Mesendoderm (in vitro differentiated cells): ENCODE results near the gene ALOX15.
A peak's percentile ranks its signal among the peaks of the same experiment; 100 is the strongest.

Experiments used
- DNase-seq: peaks from one replicate; pipeline ENCODE4 v3.0.0; 2013
- H2AK5ac ChIP-seq: 2 replicates; pipeline ENCODE4 v1.6.1; 2013; ENCODE audit warnings: low read length, inconsistent platforms
- H2BK120ac ChIP-seq: 2 replicates; pipeline ENCODE4 v1.6.1; 2013; ENCODE audit warnings: low read depth, mild to moderate bottlenecking, low read length, moderate library complexity, mixed read lengths
- H2BK15ac ChIP-seq: replicated peaks from 2 replicates; pipeline ENCODE4 v1.6.1; 2013; ENCODE audit warnings: low read depth, mild to moderate bottlenecking, moderate library complexity
- H2BK5ac ChIP-seq: 2 replicates; pipeline ENCODE4 v1.6.1; 2013; ENCODE audit warnings: low read length, inconsistent platforms
- H3K18ac ChIP-seq: 2 replicates; pipeline ENCODE4 v1.6.1; 2013; ENCODE audit warnings: mild to moderate bottlenecking, low read length, mixed read lengths
- H3K23ac ChIP-seq: one replicate; pipeline ENCODE4 v1.6.1; 2013; ENCODE audit warnings: low read length
- H3K27ac ChIP-seq: 2 replicates; pipeline ENCODE4 v1.5.1; 2013; ENCODE audit warnings: low read depth, mild to moderate bottlenecking, inconsistent platforms, low read length, moderate library complexity
- H3K27me3 ChIP-seq: 2 replicates; pipeline ENCODE4 v1.6.1; 2013; ENCODE audit warnings: low read length, control low read depth, mild to moderate bottlenecking, inconsistent platforms; ENCODE audit not compliant: insufficient read depth, poor library complexity
- H3K36me3 ChIP-seq: 2 replicates; pipeline ENCODE4 v1.6.1; 2013; ENCODE audit warnings: low read length, inconsistent platforms; ENCODE audit not compliant: control insufficient read depth, insufficient read depth
- H3K4ac ChIP-seq: one replicate; pipeline ENCODE4 v1.6.1; 2013; ENCODE audit warnings: low read depth, mild to moderate bottlenecking, low read length, moderate library complexity
- H3K4me1 ChIP-seq: 2 replicates; pipeline ENCODE4 v1.6.1; 2013; ENCODE audit warnings: low read depth, low read length, inconsistent platforms; ENCODE audit not compliant: control insufficient read depth
- H3K4me2 ChIP-seq: 2 replicates; pipeline ENCODE4 v1.6.1; 2013; ENCODE audit warnings: low read length
- H3K4me3 ChIP-seq: 2 replicates; pipeline ENCODE4 v1.5.1; 2013; ENCODE audit warnings: mild to moderate bottlenecking, low read length
- H3K56ac ChIP-seq: one replicate; pipeline ENCODE4 v1.6.1; 2013; ENCODE audit warnings: low read length
- H3K79me1 ChIP-seq: 2 replicates; pipeline ENCODE4 v1.6.1; 2013; ENCODE audit warnings: low read length, inconsistent platforms
- H3K79me2 ChIP-seq: 2 replicates; pipeline ENCODE4 v1.6.1; 2013; ENCODE audit warnings: mild to moderate bottlenecking, low read length; ENCODE audit not compliant: control insufficient read depth, insufficient read depth
- H3K9ac ChIP-seq: 2 replicates; pipeline ENCODE4 v1.6.1; 2013; ENCODE audit warnings: low read length, inconsistent platforms
- H4K5ac ChIP-seq: one replicate; pipeline ENCODE4 v1.6.1; 2013; ENCODE audit warnings: low read length
- H4K8ac ChIP-seq: one replicate; pipeline ENCODE4 v1.6.1; 2013; ENCODE audit warnings: low read depth, mild to moderate bottlenecking, control low read depth, low read length, moderate library complexity
- WGBS: extraction: QIAGEN DNeasy Blood & Tissue Kit; methylation state at CpG from one replicate; pipeline ENCODE4 v1.1.7; 2013; ENCODE audit warnings: low lambda C conversion rate, missing lambda C conversion rate; ENCODE audit not compliant: insufficient coverage; ENCODE audit errors: extremely low coverage; 5-methylcytosine and 5-hydroxymethylcytosine counted together

Gene ALOX15

DNA sequence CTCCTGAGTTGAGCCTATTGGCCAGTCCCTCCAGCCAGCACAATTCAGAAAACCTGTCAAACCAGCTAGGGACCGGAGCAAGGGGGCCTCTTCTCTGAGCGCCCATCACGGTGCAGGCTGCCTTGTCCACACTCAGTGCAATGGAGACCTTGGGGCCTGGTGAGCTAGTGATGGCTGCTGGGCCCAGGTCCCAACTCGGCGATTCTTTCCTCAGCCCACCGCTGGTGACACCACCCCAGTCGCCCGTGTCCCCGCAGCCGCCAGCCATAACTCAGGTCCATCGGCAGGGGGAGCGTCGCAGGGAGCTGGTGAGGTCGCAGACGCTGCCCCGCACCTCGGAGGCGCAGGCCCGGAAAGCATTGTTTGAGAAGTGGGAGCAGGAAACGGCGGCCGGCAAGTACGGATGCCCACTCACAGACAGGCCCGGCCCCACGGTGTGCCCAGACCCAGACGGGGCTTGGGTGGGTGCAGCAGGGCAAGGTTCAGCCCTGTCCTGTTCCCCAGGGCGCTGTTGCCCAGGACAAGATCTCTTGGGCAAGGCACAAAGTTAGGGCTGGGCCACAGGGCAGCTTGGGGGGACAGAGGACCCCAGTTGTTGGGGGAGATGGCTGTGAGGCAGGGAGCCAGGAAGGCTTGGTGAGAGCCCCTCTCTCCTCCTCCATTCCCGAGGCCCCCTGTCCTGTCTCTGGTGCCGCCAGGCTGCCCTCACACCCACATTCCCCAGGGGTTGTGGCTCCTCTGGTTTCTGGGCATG lies 46.4 kb downstream of the ALOX15 start:
- DNase-seq, result peak; percentile 78
- no peak overlapping the region for H3K4me3 ChIP-seq
- peaks cover 3% of the 10 kb centered on the region for H3K4me1 ChIP-seq
- no peaks in the 10 kb centered on the region for H3K27me3 ChIP-seq
- H3K56ac ChIP-seq, result peak overlapping the region; percentile 79
- no peak overlapping the region for H2AK5ac ChIP-seq
- H3K4me2 ChIP-seq, result no peak overlapping the region
- no peak overlapping the region for H2BK120ac ChIP-seq
- H3K4ac ChIP-seq, result no peak overlapping the region
- H3K18ac ChIP-seq, result no peak overlapping the region
- H2BK5ac ChIP-seq, result no peak overlapping the region
- no peaks in the 10 kb centered on the region for H3K36me3 ChIP-seq
- no CpG with 5 or more reads among the region's 29 CpGs for WGBS
- H3K79me1 ChIP-seq, result no peaks in the 10 kb centered on the region
- H3K79me2 ChIP-seq, result no peaks in the 10 kb centered on the region
- peak overlapping the region; percentile 50 for H3K9ac ChIP-seq
- H2BK15ac ChIP-seq, result no peak overlapping the region
- no peak overlapping the region for H3K27ac ChIP-seq
- no peak overlapping the region for H4K8ac ChIP-seq
- no peak overlapping the region for H3K23ac ChIP-seq
- H4K5ac ChIP-seq, result no peak overlapping the region

DNA sequence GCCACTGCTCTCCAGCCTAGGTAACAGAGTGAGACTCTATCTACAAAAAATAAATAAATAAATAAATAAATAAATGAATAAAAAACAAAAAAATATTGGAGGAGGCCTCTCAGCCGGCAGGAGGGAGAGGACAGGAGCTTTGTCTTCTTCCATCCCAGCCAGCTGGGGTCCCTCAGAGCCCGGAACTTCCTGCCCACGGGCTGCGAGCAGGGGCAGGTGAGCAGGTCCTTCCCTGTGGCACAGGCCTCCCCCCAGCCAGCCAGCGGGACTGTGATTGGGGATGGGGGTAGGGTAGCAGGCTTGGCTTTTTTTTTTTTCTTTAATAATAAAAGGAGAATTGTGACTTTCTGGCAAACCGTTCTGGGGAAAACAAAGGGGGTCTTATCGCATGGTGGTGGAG lies 47.1 kb downstream of the ALOX15 start:
- Histone ChIP-seq H3K27ac (no peak overlapping the region), H3K79me1 (no peaks in the 10 kb centered on the region), H3K4me3 (no peak overlapping the region), H2BK15ac (no peak overlapping the region), H3K9ac (no peak overlapping the region), H3K36me3 (no peaks in the 10 kb centered on the region), H3K4ac (no peak overlapping the region), H2AK5ac (no peak overlapping the region), H3K18ac (no peak overlapping the region), H2BK5ac (no peak overlapping the region), H3K4me1 (peaks cover 2% of the 10 kb centered on the region), H3K4me2 (no peak overlapping the region), H3K27me3 (no peaks in the 10 kb centered on the region), H3K56ac (peak overlapping the region; percentile 37), H4K5ac (no peak overlapping the region), H3K79me2 (no peaks in the 10 kb centered on the region), H2BK120ac (no peak overlapping the region), H3K23ac (no peak overlapping the region), H4K8ac (no peak overlapping the region)
- no peak for DNase-seq
- WGBS, result no CpG with 5 or more reads among the region's 7 CpGs

DNA sequence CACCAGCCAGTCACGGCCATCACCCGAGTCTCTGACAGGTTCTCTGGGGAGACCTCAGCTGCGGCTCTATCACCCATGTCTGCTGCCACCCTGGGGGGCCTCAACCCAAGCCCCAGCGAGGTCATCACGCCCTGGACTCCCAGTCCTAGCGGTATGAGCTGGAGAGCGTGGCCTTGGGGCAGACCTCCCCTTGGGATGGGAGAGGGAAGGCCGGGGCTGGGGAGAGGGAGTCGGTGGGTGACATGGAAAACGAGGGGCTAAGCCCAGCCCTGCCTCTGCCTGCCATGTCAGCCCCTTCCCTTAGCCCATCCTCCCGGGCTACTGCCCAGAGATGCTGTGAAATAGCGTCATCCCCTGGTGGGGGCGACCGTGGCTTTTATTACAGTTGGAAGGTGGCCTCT lies 48.5 kb downstream of the ALOX15 start:
- H3K4me1 ChIP-seq, result peaks cover 2% of the 10 kb centered on the region
- no peak for DNase-seq
- H2BK15ac ChIP-seq, result no peak overlapping the region
- no peak overlapping the region for H3K4me2 ChIP-seq
- H3K4me3 ChIP-seq, result no peak overlapping the region
- no peak overlapping the region for H3K4ac ChIP-seq
- no peaks in the 10 kb centered on the region for H3K79me1 ChIP-seq
- no peak overlapping the region for H3K56ac ChIP-seq
- no peak overlapping the region for H3K27ac ChIP-seq
- no peak overlapping the region for H2BK120ac ChIP-seq
- H4K8ac ChIP-seq, result no peak overlapping the region
- no peaks in the 10 kb centered on the region for H3K79me2 ChIP-seq
- H2BK5ac ChIP-seq, result no peak overlapping the region
- H2AK5ac ChIP-seq, result no peak overlapping the region
- H3K9ac ChIP-seq, result no peak overlapping the region
- H3K36me3 ChIP-seq, result no peaks in the 10 kb centered on the region
- no CpG with 5 or more reads among the region's 14 CpGs for WGBS
- H3K23ac ChIP-seq, result no peak overlapping the region
- no peak overlapping the region for H3K18ac ChIP-seq
- no peaks in the 10 kb centered on the region for H3K27me3 ChIP-seq
- H4K5ac ChIP-seq, result no peak overlapping the region

DNA sequence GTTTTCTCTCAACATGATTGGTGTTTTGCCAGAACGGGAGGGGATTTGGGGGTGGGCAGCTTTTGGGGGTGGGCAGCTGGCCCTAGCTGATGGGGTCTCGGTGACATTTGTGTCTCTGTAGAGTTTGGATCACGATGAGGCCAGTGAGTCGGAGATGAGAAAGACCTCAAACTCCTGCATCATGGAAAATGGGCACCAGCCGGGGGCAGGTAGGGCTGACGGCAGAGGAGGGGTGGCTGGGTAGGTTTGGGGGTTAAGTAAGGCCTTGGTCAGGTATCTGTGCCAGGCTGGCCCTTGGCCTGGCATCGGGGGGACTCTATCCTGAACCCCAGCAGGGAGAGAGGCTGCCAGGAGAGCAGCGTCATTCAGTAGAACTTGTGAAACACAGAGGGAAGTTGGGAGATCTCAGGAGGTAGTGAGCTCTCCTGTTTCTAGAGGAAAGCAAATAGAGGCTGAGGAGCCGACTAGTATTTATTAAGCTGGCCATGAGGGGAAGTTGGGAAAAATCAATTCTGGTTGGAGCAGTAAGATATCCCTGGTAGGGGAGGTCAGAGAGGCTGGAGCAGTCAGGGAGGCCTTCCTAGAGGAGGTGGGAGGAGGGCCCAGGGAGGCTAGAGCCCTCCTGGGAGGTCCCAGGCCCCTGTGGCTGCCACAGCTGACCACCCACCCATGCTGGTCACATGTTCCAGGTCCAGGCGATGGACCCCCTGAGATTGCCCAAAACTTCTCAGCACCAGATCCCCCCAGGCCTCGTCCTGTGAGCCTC lies 49.1 kb downstream of the ALOX15 start:
- H3K27me3 ChIP-seq, result no peaks in the 10 kb centered on the region
- H2AK5ac ChIP-seq, result no peak overlapping the region
- H3K79me1 ChIP-seq, result no peaks in the 10 kb centered on the region
- no peak overlapping the region for H2BK120ac ChIP-seq
- H2BK5ac ChIP-seq, result no peak overlapping the region
- no peak overlapping the region for H4K8ac ChIP-seq
- H3K56ac ChIP-seq, result no peak overlapping the region
- H3K23ac ChIP-seq, result no peak overlapping the region
- H3K79me2 ChIP-seq, result no peaks in the 10 kb centered on the region
- H4K5ac ChIP-seq, result no peak overlapping the region
- no CpG with 5 or more reads among the region's 11 CpGs for WGBS
- H3K4me3 ChIP-seq, result no peak overlapping the region
- DNase-seq, result no peak
- no peak overlapping the region for H2BK15ac ChIP-seq
- H3K4ac ChIP-seq, result no peak overlapping the region
- no peak overlapping the region for H3K4me2 ChIP-seq
- H3K4me1 ChIP-seq, result peaks cover 2% of the 10 kb centered on the region
- no peak overlapping the region for H3K18ac ChIP-seq
- H3K36me3 ChIP-seq, result no peaks in the 10 kb centered on the region
- H3K27ac ChIP-seq, result no peak overlapping the region
- H3K9ac ChIP-seq, result no peak overlapping the region

DNA sequence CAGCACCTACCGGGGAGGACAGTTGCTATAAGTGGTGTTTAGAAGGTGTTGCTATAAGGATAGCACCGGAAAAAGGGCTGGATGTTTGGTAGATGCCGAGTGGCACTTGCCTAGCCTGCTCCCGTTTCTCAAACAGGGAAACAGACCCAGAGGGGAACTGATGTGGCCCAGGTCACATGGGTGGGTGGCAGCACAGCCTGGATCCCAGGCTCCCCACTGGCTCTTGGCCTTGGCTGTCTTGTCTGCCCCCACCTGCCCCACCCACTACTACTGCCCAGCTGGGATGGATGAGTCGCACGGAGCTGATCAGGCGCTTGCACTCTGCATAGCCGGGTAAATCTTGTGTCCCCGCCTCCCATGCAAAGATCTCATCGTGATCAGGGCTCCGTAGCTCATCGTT lies 49.9 kb downstream of the ALOX15 start:
- no peaks in the 10 kb centered on the region for H3K36me3 ChIP-seq
- H3K79me2 ChIP-seq, result no peaks in the 10 kb centered on the region
- no peak overlapping the region for H3K56ac ChIP-seq
- peaks cover 2% of the 10 kb centered on the region for H3K4me1 ChIP-seq
- no peak overlapping the region for H3K4ac ChIP-seq
- DNase-seq, result no peak
- H3K27me3 ChIP-seq, result no peaks in the 10 kb centered on the region
- no peak overlapping the region for H4K8ac ChIP-seq
- H2AK5ac ChIP-seq, result no peak overlapping the region
- no peak overlapping the region for H2BK5ac ChIP-seq
- H3K27ac ChIP-seq, result no peak overlapping the region
- H2BK120ac ChIP-seq, result no peak overlapping the region
- no peak overlapping the region for H3K4me2 ChIP-seq
- no peak overlapping the region for H3K18ac ChIP-seq
- H2BK15ac ChIP-seq, result no peak overlapping the region
- H3K9ac ChIP-seq, result no peak overlapping the region
- H3K23ac ChIP-seq, result no peak overlapping the region
- no CpG with 5 or more reads among the region's 12 CpGs for WGBS
- H3K4me3 ChIP-seq, result no peak overlapping the region
- no peak overlapping the region for H4K5ac ChIP-seq
- H3K79me1 ChIP-seq, result no peaks in the 10 kb centered on the region
